Measurements from ENCODE around the gene SCN11A.

DNA sequence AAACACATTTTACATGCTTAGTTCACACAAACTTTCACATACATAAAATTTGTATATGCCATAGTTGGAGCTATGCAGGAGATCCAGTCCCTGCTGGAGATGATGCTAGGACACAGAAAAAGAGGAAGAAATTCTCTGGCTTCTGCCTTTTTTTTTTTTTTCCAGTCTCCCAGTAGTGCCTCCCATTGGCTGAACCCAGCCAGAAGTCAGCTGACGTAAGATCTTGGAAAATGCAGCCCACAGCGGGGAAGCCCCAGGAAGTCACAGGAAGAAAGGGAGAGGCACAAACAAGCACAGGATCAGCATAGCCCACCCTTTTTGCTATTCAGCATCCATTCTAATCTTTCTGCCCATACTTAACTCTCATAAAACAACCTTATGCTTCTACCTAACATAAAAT lies 38.5 kb downstream of the SCN11A start:
- TF ChIP-seq, protein P1, sequence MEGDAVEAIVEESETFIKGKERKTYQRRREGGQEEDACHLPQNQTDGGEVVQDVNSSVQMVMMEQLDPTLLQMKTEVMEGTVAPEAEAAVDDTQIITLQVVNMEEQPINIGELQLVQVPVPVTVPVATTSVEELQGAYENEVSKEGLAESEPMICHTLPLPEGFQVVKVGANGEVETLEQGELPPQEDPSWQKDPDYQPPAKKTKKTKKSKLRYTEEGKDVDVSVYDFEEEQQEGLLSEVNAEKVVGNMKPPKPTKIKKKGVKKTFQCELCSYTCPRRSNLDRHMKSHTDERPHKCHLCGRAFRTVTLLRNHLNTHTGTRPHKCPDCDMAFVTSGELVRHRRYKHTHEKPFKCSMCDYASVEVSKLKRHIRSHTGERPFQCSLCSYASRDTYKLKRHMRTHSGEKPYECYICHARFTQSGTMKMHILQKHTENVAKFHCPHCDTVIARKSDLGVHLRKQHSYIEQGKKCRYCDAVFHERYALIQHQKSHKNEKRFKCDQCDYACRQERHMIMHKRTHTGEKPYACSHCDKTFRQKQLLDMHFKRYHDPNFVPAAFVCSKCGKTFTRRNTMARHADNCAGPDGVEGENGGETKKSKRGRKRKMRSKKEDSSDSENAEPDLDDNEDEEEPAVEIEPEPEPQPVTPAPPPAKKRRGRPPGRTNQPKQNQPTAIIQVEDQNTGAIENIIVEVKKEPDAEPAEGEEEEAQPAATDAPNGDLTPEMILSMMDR (IDR thresholded peaks at IDR 0.05; ENCODE audit: low read depth, low read length): no peak
- no peak for TF ChIP-seq EZH2phosphoT487 (IDR thresholded peaks at IDR 0.05; ENCODE audit: low read depth)
